HK-2 (cell line): Measurements from ENCODE around the gene RXFP2.

Experiments used
- DNase-seq: peaks from one replicate; pipeline ENCODE4 v3.0.0-alpha.2; 2018; ENCODE audit not compliant: unreplicated experiment

Gene RXFP2

GRCh38 chr13:31768351-31768750 is 29.0 kb downstream of the RXFP2 start:
- no peak for DNase-seq

GRCh38 chr13:31769575-31769974 is 30.2 kb downstream of the RXFP2 start:
- DNase-seq, result no peak

- DNase-seq, result no peak
Observed at GRCh38 chr13:31772231-31772630, 32.9 kb downstream of the RXFP2 start.

GRCh38 chr13:31773538-31773937 is 34.2 kb downstream of the RXFP2 start:
- no peak for DNase-seq

GRCh38 chr13:31774186-31774750 is 34.9 kb downstream of the RXFP2 start:
- DNase-seq, result no peak

GRCh38 chr13:31775148-31775547 is 35.8 kb downstream of the RXFP2 start:
- no peak for DNase-seq

- DNase-seq, result no peak
Observed at GRCh38 chr13:31775686-31776085, 36.4 kb downstream of the RXFP2 start.

- DNase-seq, result no peak
Observed at GRCh38 chr13:31781064-31781463, 41.7 kb downstream of the RXFP2 start.

GRCh38 chr13:31786011-31786410 is 46.7 kb downstream of the RXFP2 start:
- DNase-seq, result no peak

- DNase-seq, result no peak
Observed at GRCh38 chr13:31790992-31791391, 51.7 kb downstream of the RXFP2 start.

- DNase-seq, result no peak
Observed at GRCh38 chr13:31793246-31793645, 53.9 kb downstream of the RXFP2 start.

GRCh38 chr13:31794452-31794851 is 55.1 kb downstream of the RXFP2 start:
- DNase-seq, result no peak

GRCh38 chr13:31797154-31797775 is 57.9 kb downstream of the RXFP2 start:
- DNase-seq, result no peak

GRCh38 chr13:31798189-31798588 is 58.9 kb downstream of the RXFP2 start:
- DNase-seq, result no peak

GRCh38 chr13:31801088-31801487 is 61.8 kb downstream of the RXFP2 start:
- no peak for DNase-seq

- DNase-seq, result no peak
Observed at GRCh38 chr13:31803311-31803710, 64.0 kb downstream of the RXFP2 start.

- no peak for DNase-seq
Observed at GRCh38 chr13:31805841-31806240, 66.5 kb downstream of the RXFP2 start.

- DNase-seq, result no peak
Observed at GRCh38 chr13:31807090-31807541, 67.8 kb downstream of the RXFP2 start.

- DNase-seq, result no peak
Observed at GRCh38 chr13:31814536-31814935, 75.2 kb downstream of the RXFP2 start.

- DNase-seq, result no peak
Observed at GRCh38 chr13:31815361-31816144, 76.2 kb downstream of the RXFP2 start.

GRCh38 chr13:31818236-31818635 is 78.9 kb downstream of the RXFP2 start:
- no peak for DNase-seq

- no peak for DNase-seq
Observed at GRCh38 chr13:31824705-31825517, 85.6 kb downstream of the RXFP2 start.
